T1000 (cell line): ENCODE measurements around the gene OGA.

Experiments used
- DNase-seq: peaks from one replicate; lab custom pipeline; 2025; ENCODE audit warnings: mixed read lengths; lab: John Stamatoyannopoulos, UW

OGA gene

GRCh38 chr10:101818119-101818871 lies at the start of gene OGA:
Gene OGA (minus strand): TSS chr10:101818444. CDS start chr10:101818022, 422 bp downstream.
- peak; percentile 95 for DNase-seq

- DNase-seq = no peak
Measured at GRCh38 chr10:101867931-101868330, 49.7 kb upstream of the OGA start.

GRCh38 chr10:101859530-101859929 lies 41.3 kb upstream of the OGA start:
- DNase-seq = no peak

GRCh38 chr10:101858723-101859500 lies 40.7 kb upstream of the OGA start:
- DNase-seq = no peak

GRCh38 chr10:101857802-101858476 lies 39.7 kb upstream of the OGA start:
- DNase-seq = no peak

- DNase-seq = no peak
Measured at GRCh38 chr10:101856626-101857025, 38.4 kb upstream of the OGA start.

GRCh38 chr10:101851411-101852116 lies 33.3 kb upstream of the OGA start:
- no peak for DNase-seq

- no peak for DNase-seq
Measured at GRCh38 chr10:101850749-101851148, 32.5 kb upstream of the OGA start.

- no peak for DNase-seq
Measured at GRCh38 chr10:101848894-101849351, 30.7 kb upstream of the OGA start.

- no peak for DNase-seq
Measured at GRCh38 chr10:101848408-101848807, 30.2 kb upstream of the OGA start.

- DNase-seq = no peak
Measured at GRCh38 chr10:101845893-101846292, 27.6 kb upstream of the OGA start.

GRCh38 chr10:101843032-101844021 lies 25.1 kb upstream of the OGA start, which contains the start of gene KCNIP2:
Gene KCNIP2 (minus strand): TSS chr10:101843800. CDS start chr10:101843568, 232 bp downstream.
- no peak for DNase-seq

GRCh38 chr10:101841826-101842225 lies 23.6 kb upstream of the OGA start:
- DNase-seq = no peak

GRCh38 chr10:101840741-101841453 lies 22.7 kb upstream of the OGA start:
- peak; percentile 78 for DNase-seq

GRCh38 chr10:101840102-101840684 lies 21.9 kb upstream of the OGA start:
- DNase-seq = no peak

GRCh38 chr10:101839416-101840063 lies 21.3 kb upstream of the OGA start:
- DNase-seq = no peak

- no peak for DNase-seq
Measured at GRCh38 chr10:101839002-101839401, 20.8 kb upstream of the OGA start.

GRCh38 chr10:101838416-101838970 lies 20.2 kb upstream of the OGA start:
- DNase-seq = no peak

GRCh38 chr10:101837748-101838147 lies 19.5 kb upstream of the OGA start:
- DNase-seq = no peak
